ENCODE measurements around the gene EPB41L4B.

- TF ChIP-seq POLR2A (IDR thresholded peaks at IDR 0.05): no peak
- TF ChIP-seq CTCF (IDR thresholded peaks at IDR 0.05): no peak
Measured at GRCh38 chr9:109191746-109192145, 129.1 kb downstream of the EPB41L4B start.

All from body of pancreas (tissue), 4 donors.